ENCODE results near the gene RAB36. TPM values are rescaled to one million over a fixed set of nuclear protein-coding genes. Genes with fewer than 3 reads are reported as not detected.

The RAB36 gene
- polyA plus RNA-seq, 1 donor from 2014 or later, result 3.2 TPM

DNA sequence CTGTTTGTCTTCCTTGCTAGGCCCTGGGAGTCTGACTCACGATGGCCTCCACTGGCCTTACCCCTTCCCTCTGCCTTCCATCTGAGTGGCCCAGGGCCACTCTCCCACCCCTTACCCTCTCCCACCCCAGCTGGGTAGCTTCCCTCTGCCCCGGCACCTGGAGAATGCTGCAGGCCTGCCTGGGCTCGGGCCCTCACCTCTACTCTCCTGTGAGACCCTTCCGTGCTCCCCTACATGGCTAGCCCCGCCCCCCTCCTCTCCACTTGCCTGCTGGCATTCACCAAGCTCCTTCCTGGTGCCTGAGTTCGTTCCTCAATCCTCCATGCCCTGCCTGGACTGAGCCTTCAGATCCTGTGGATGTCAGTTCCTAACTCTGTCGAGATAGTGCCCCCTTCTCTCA is 8.7 kb downstream of the RAB36 start:
- Histone ChIP-seq H3K4me2 (ENCODE audit: low read length) (no peak overlapping the region), H3K9me2 (ENCODE audit: insufficient read depth, low read length) (no peaks in the 10 kb centered on the region), H3K9ac (ENCODE audit: low read length) (no peak overlapping the region), H3K27me3 (ENCODE audit: insufficient read depth, low read depth, low read length) (no peaks in the 10 kb centered on the region), H4K20me1 (ENCODE audit: insufficient read depth) (no peaks in the 10 kb centered on the region), H3K4me3 (ENCODE audit: low read length) (no peak overlapping the region), H2AFZ (ENCODE audit: low read depth, low read length) (no peak overlapping the region), H3K36me3 (ENCODE audit: insufficient read depth, low read length) (no peaks in the 10 kb centered on the region), H3F3A (ENCODE audit: insufficient read depth, low read length, poor library complexity, severe bottlenecking) (no peaks in the 10 kb centered on the region), H3K79me2 (replicated peaks; ENCODE audit: insufficient read depth, low read length) (no peaks in the 10 kb centered on the region), H3K27ac (ENCODE audit: low read length) (no peak overlapping the region), H3K9me3 (ENCODE audit: low read length) (no peaks in the 10 kb centered on the region)
- TF ChIP-seq MXI1 (conservative IDR thresholded peaks at IDR 0.05; ENCODE audit: poor library complexity, severe bottlenecking), result no peak
- TF ChIP-seq, protein P1, sequence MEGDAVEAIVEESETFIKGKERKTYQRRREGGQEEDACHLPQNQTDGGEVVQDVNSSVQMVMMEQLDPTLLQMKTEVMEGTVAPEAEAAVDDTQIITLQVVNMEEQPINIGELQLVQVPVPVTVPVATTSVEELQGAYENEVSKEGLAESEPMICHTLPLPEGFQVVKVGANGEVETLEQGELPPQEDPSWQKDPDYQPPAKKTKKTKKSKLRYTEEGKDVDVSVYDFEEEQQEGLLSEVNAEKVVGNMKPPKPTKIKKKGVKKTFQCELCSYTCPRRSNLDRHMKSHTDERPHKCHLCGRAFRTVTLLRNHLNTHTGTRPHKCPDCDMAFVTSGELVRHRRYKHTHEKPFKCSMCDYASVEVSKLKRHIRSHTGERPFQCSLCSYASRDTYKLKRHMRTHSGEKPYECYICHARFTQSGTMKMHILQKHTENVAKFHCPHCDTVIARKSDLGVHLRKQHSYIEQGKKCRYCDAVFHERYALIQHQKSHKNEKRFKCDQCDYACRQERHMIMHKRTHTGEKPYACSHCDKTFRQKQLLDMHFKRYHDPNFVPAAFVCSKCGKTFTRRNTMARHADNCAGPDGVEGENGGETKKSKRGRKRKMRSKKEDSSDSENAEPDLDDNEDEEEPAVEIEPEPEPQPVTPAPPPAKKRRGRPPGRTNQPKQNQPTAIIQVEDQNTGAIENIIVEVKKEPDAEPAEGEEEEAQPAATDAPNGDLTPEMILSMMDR (IDR thresholded peaks at IDR 0.05; ENCODE audit: poor library complexity, severe bottlenecking), result no peak
- TF ChIP-seq EP300 (conservative IDR thresholded peaks at IDR 0.05; ENCODE audit: poor library complexity, severe bottlenecking), result no peak
- TF ChIP-seq SMC3 (conservative IDR thresholded peaks at IDR 0.05; ENCODE audit: poor library complexity), result no peak
- TF ChIP-seq POLR2AphosphoS5 (IDR thresholded peaks at IDR 0.05), result no peak
- TF ChIP-seq TAF1 (IDR thresholded peaks at IDR 0.05; ENCODE audit: low read depth), result no peak

DNA sequence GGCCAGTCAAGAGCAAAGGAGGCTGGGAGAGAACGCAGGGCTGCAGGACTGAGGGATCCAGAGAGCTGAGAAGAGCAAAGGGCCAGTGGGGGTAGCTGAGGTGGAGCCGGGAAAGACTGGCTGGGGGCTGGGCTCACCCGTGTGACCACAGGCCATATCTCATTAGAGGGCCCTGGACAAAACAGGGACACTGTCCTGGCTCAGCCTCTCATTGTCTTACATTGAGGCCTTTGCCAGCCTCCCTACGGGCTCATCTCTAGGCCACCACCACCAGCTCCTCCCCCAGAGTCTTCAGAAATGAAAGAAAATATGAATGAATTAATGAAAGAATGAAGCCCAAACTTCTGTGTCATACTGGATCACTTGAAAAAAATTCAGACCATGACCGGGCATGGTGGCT is 9.2 kb downstream of the RAB36 start:
- Histone ChIP-seq H3K27me3 (ENCODE audit: insufficient read depth, low read depth, low read length) (no peaks in the 10 kb centered on the region), H3K9ac (ENCODE audit: low read length) (no peak overlapping the region), H3F3A (ENCODE audit: insufficient read depth, low read length, poor library complexity, severe bottlenecking) (no peaks in the 10 kb centered on the region), H3K79me2 (replicated peaks; ENCODE audit: insufficient read depth, low read length) (no peaks in the 10 kb centered on the region), H3K27ac (ENCODE audit: low read length) (no peak overlapping the region), H3K4me3 (ENCODE audit: low read length) (no peak overlapping the region), H3K9me3 (ENCODE audit: low read length) (no peaks in the 10 kb centered on the region), H4K20me1 (ENCODE audit: insufficient read depth) (no peaks in the 10 kb centered on the region), H2AFZ (ENCODE audit: low read depth, low read length) (no peak overlapping the region), H3K36me3 (ENCODE audit: insufficient read depth, low read length) (no peaks in the 10 kb centered on the region), H3K9me2 (ENCODE audit: insufficient read depth, low read length) (no peaks in the 10 kb centered on the region), H3K4me2 (ENCODE audit: low read length) (no peak overlapping the region)
- no peak for TF ChIP-seq TAF1 (IDR thresholded peaks at IDR 0.05; ENCODE audit: low read depth)
- TF ChIP-seq, protein P1 (IDR thresholded peaks at IDR 0.05; ENCODE audit: poor library complexity, severe bottlenecking), result no peak
- no peak for TF ChIP-seq SMC3 (conservative IDR thresholded peaks at IDR 0.05; ENCODE audit: poor library complexity)
- no peak for TF ChIP-seq RAD21 (conservative IDR thresholded peaks at IDR 0.05)
- TF ChIP-seq MXI1 (conservative IDR thresholded peaks at IDR 0.05; ENCODE audit: poor library complexity, severe bottlenecking), result no peak
- TF ChIP-seq, protein P2, sequence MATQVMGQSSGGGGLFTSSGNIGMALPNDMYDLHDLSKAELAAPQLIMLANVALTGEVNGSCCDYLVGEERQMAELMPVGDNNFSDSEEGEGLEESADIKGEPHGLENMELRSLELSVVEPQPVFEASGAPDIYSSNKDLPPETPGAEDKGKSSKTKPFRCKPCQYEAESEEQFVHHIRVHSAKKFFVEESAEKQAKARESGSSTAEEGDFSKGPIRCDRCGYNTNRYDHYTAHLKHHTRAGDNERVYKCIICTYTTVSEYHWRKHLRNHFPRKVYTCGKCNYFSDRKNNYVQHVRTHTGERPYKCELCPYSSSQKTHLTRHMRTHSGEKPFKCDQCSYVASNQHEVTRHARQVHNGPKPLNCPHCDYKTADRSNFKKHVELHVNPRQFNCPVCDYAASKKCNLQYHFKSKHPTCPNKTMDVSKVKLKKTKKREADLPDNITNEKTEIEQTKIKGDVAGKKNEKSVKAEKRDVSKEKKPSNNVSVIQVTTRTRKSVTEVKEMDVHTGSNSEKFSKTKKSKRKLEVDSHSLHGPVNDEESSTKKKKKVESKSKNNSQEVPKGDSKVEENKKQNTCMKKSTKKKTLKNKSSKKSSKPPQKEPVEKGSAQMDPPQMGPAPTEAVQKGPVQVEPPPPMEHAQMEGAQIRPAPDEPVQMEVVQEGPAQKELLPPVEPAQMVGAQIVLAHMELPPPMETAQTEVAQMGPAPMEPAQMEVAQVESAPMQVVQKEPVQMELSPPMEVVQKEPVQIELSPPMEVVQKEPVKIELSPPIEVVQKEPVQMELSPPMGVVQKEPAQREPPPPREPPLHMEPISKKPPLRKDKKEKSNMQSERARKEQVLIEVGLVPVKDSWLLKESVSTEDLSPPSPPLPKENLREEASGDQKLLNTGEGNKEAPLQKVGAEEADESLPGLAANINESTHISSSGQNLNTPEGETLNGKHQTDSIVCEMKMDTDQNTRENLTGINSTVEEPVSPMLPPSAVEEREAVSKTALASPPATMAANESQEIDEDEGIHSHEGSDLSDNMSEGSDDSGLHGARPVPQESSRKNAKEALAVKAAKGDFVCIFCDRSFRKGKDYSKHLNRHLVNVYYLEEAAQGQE (IDR thresholded peaks at IDR 0.05; ENCODE audit: borderline replicate concordance), result no peak
- no peak for TF ChIP-seq EP300 (conservative IDR thresholded peaks at IDR 0.05; ENCODE audit: poor library complexity, severe bottlenecking)

All from neural cell (in vitro differentiated cells).